ENCODE measurements around the gene VPS51. TPM values are rescaled to one million over a fixed set of nuclear protein-coding genes. Genes with fewer than 3 reads are reported as not detected.

Gene VPS51
- total RNA-seq, 1 donor from 2014 or later, result 41.4 TPM

GRCh38 chr11:65056999-65057398 is 39.0 kb upstream of the VPS51 start:
- Mint-ChIP-seq H3K4me1 (ENCODE audit: low read depth, unreplicated experiment) (peaks cover 9% of the 10 kb centered on the region), H3K9me3 (ENCODE audit: unreplicated experiment) (no peaks in the 10 kb centered on the region), H3K27ac (ENCODE audit: unreplicated experiment) (no peak overlapping the region), H3K36me3 (ENCODE audit: low read depth, unreplicated experiment) (peaks cover 3% of the 10 kb centered on the region), H3K27me3 (ENCODE audit: low read depth, unreplicated experiment) (peaks cover 45% of the 10 kb centered on the region), H3K4me3 (ENCODE audit: unreplicated experiment) (no peak overlapping the region)
- Histone ChIP-seq H3K27me3 (ENCODE audit: insufficient read depth, low read length) (peaks cover 3% of the 10 kb centered on the region), H3K9me3 (ENCODE audit: insufficient read depth, low read depth, low read length) (no peaks in the 10 kb centered on the region), H3K4me1 (ENCODE audit: insufficient read depth, low read length) (no peaks in the 10 kb centered on the region), H3K4me2 (ENCODE audit: low read length) (no peak overlapping the region), H3K79me2 (ENCODE audit: insufficient read depth, low read length) (no peaks in the 10 kb centered on the region), H3K36me3 (ENCODE audit: insufficient read depth, low read length) (no peaks in the 10 kb centered on the region), H3K4me3 (ENCODE audit: insufficient read depth, low read depth, low read length) (no peak overlapping the region), H3K27ac (ENCODE audit: low read depth, low read length) (no peak overlapping the region), H3K9ac (ENCODE audit: low read length) (no peak overlapping the region), H4K20me1 (ENCODE audit: insufficient read depth, low read length) (no peaks in the 10 kb centered on the region), H2AFZ (ENCODE audit: low read depth, low read length) (no peak overlapping the region)
- FAIRE-seq (no peak), DNase-seq (ENCODE audit: low read depth) (no peak)
- TF ChIP-seq EZH2 (IDR thresholded peaks at IDR 0.05; ENCODE audit: insufficient read depth, low read length), result no peak
- TF ChIP-seq CTCF (IDR thresholded peaks at IDR 0.05; ENCODE audit: insufficient read depth, low read depth, low read length), result no peak

GRCh38 chr11:65057526-65057925 is 38.5 kb upstream of the VPS51 start:
- Histone ChIP-seq H3K9me3 (ENCODE audit: insufficient read depth, low read depth, low read length) (no peaks in the 10 kb centered on the region), H3K4me3 (ENCODE audit: insufficient read depth, low read depth, low read length) (no peak overlapping the region), H3K27me3 (ENCODE audit: insufficient read depth, low read length) (peaks cover 3% of the 10 kb centered on the region), H3K9ac (ENCODE audit: low read length) (no peak overlapping the region), H3K79me2 (ENCODE audit: insufficient read depth, low read length) (no peaks in the 10 kb centered on the region), H3K4me2 (ENCODE audit: low read length) (no peak overlapping the region), H3K4me1 (ENCODE audit: insufficient read depth, low read length) (no peaks in the 10 kb centered on the region), H3K36me3 (ENCODE audit: insufficient read depth, low read length) (no peaks in the 10 kb centered on the region), H4K20me1 (ENCODE audit: insufficient read depth, low read length) (no peaks in the 10 kb centered on the region), H3K27ac (ENCODE audit: low read depth, low read length) (no peak overlapping the region), H2AFZ (ENCODE audit: low read depth, low read length) (no peak overlapping the region)
- Mint-ChIP-seq H3K27ac (ENCODE audit: unreplicated experiment) (no peak overlapping the region), H3K36me3 (ENCODE audit: low read depth, unreplicated experiment) (peaks cover 3% of the 10 kb centered on the region), H3K4me3 (ENCODE audit: unreplicated experiment) (no peak overlapping the region), H3K9me3 (ENCODE audit: unreplicated experiment) (no peaks in the 10 kb centered on the region), H3K27me3 (ENCODE audit: low read depth, unreplicated experiment) (peaks cover 40% of the 10 kb centered on the region), H3K4me1 (ENCODE audit: low read depth, unreplicated experiment) (peaks cover 9% of the 10 kb centered on the region)
- DNase-seq (ENCODE audit: low read depth) (no peak), FAIRE-seq (no peak)
- TF ChIP-seq CTCF (IDR thresholded peaks at IDR 0.05; ENCODE audit: insufficient read depth, low read depth, low read length), result no peak
- no peak for TF ChIP-seq EZH2 (IDR thresholded peaks at IDR 0.05; ENCODE audit: insufficient read depth, low read length)

- Mint-ChIP-seq H3K4me1 (ENCODE audit: low read depth, unreplicated experiment) (peaks cover 9% of the 10 kb centered on the region), H3K36me3 (ENCODE audit: low read depth, unreplicated experiment) (peaks cover 3% of the 10 kb centered on the region), H3K27me3 (ENCODE audit: low read depth, unreplicated experiment) (peaks cover 40% of the 10 kb centered on the region), H3K27ac (ENCODE audit: unreplicated experiment) (no peak overlapping the region), H3K9me3 (ENCODE audit: unreplicated experiment) (no peaks in the 10 kb centered on the region), H3K4me3 (ENCODE audit: unreplicated experiment) (no peak overlapping the region)
- peaks cover 3% of the 10 kb centered on the region for H3K27me3 ChIP-seq (ENCODE audit: insufficient read depth, low read length)
- no peak overlapping the region for H3K4me3 ChIP-seq (ENCODE audit: insufficient read depth, low read depth, low read length)
- H4K20me1 ChIP-seq (ENCODE audit: insufficient read depth, low read length), result no peaks in the 10 kb centered on the region
- no peak for TF ChIP-seq CTCF (IDR thresholded peaks at IDR 0.05; ENCODE audit: insufficient read depth, low read depth, low read length)
- no peak for TF ChIP-seq EZH2 (IDR thresholded peaks at IDR 0.05; ENCODE audit: insufficient read depth, low read length)
- H3K4me2 ChIP-seq (ENCODE audit: low read length), result no peak overlapping the region
- no peak for DNase-seq (ENCODE audit: low read depth)
- no peak overlapping the region for H2AFZ ChIP-seq (ENCODE audit: low read depth, low read length)
- H3K79me2 ChIP-seq (ENCODE audit: insufficient read depth, low read length), result no peaks in the 10 kb centered on the region
- FAIRE-seq, result no peak
- H3K36me3 ChIP-seq (ENCODE audit: insufficient read depth, low read length), result no peaks in the 10 kb centered on the region
- H3K9me3 ChIP-seq (ENCODE audit: insufficient read depth, low read depth, low read length), result no peaks in the 10 kb centered on the region
- H3K4me1 ChIP-seq (ENCODE audit: insufficient read depth, low read length), result no peaks in the 10 kb centered on the region
- H3K27ac ChIP-seq (ENCODE audit: low read depth, low read length), result no peak overlapping the region
- H3K9ac ChIP-seq (ENCODE audit: low read length), result no peak overlapping the region
These were observed 38.0 kb upstream of the VPS51 start for GRCh38 chr11:65058012-65058411.
